T-cell (primary cell): ENCODE data around the gene TBX6. TPM values are rescaled to one million over a fixed set of nuclear protein-coding genes. Genes with fewer than 3 reads are reported as not detected.

Source experiments
- ATAC-seq, 4 experiments: fragments of 200-7000 bp in 3 of 4; fragments of 150-1000 bp in 1 of 4; cut with Tn5 transposase; replicated peaks in 1 of 4; 1 replicate in 3 of 4; 2 replicates in 1 of 4; pipeline ENCODE4 v1.10.0; 2021; ENCODE audit warnings: moderate library complexity in 3 of 4, mild to moderate bottlenecking in 2 of 4, moderate number of reproducible peaks in 1 of 4
- CTCF ChIA-PET, 2 donors: fragments of 300-600 bp; sonication (Branson Sonifier 250); formaldehyde crosslinking; loops; one replicate each; lab custom pipeline; 2022; ENCODE audit warnings: antibody characterized with exemption in 2 of 2; lab: Charles Lee
- POLR2A ChIA-PET, 2 donors: fragments of 300-600 bp; sonication (Branson Sonifier 250); formaldehyde crosslinking; loops; one replicate each; lab custom pipeline; 2022; ENCODE audit warnings: antibody characterized with exemption in 2 of 2; lab: Charles Lee
- DNase-seq, 35 experiments: peaks; one replicate each; pipeline versions ENCODE4 v3.0.0 to v3.0.0-alpha.2; 2013 to 2023
- H3K27ac ChIP-seq: one replicate; pipeline ENCODE4 v1.5.1; 2013; ENCODE audit warnings: low read length
- H3K27me3 ChIP-seq, 2 experiments: replicated peaks in 1 of 2; 1 replicate in 1 of 2; 2 replicates in 1 of 2; pipeline versions ENCODE4 v1.6.1 to v1.7.0; 2013; ENCODE audit warnings: low read length in 1 of 2, mixed read lengths in 1 of 2; ENCODE audit not compliant: control insufficient read depth in 2 of 2, insufficient read depth in 2 of 2; ENCODE audit errors: extremely low read depth in 1 of 2
- H3K36me3 ChIP-seq, 2 donors: 1 replicate in 1 of 2; 2 replicates in 1 of 2; pipeline versions ENCODE4 v1.6.1 to v1.7.0; 2013; ENCODE audit warnings: low read length in 1 of 2; ENCODE audit not compliant: control insufficient read depth in 2 of 2, insufficient read depth in 1 of 2; ENCODE audit errors: extremely low read depth in 1 of 2
- H3K4me1 ChIP-seq, 2 experiments: 1 replicate in 1 of 2; 2 replicates in 1 of 2; pipeline versions ENCODE4 v1.6.1 to v1.7.0; 2013; ENCODE audit warnings: low read length in 2 of 2, mixed read lengths in 1 of 2; ENCODE audit not compliant: insufficient read depth in 2 of 2, control insufficient read depth in 1 of 2; ENCODE audit errors: extremely low read depth in 1 of 2
- H3K4me3 ChIP-seq, 2 donors: 1 replicate in 1 of 2; 2 replicates in 1 of 2; pipeline versions ENCODE4 v1.5.1 to v1.7.0; 2013; ENCODE audit warnings: mild to moderate bottlenecking in 2 of 2, low read length in 1 of 2, moderate library complexity in 1 of 2; ENCODE audit not compliant: control insufficient read depth in 1 of 2; ENCODE audit errors: extremely low read depth in 1 of 2
- H3K9me3 ChIP-seq: 2 replicates; pipeline ENCODE4 v1.7.0; 2013
- H3K27ac Mint-ChIP-seq, 2 donors: one replicate each; pipeline ENCODE4 v1.8.0; 2020 to 2021; ENCODE audit warnings: mild to moderate bottlenecking in 2 of 2, mixed read lengths in 2 of 2
- H3K27me3 Mint-ChIP-seq, 2 donors: one replicate each; pipeline ENCODE4 v1.8.0; 2021 to 2022; ENCODE audit warnings: mixed read lengths in 2 of 2
- H3K36me3 Mint-ChIP-seq: one replicate; pipeline ENCODE4 v1.8.0; 2021; ENCODE audit warnings: mixed read lengths
- H3K4me1 Mint-ChIP-seq, 3 donors: one replicate each; pipeline ENCODE4 v1.8.0; 2020 to 2022; ENCODE audit warnings: mixed read lengths in 3 of 3, mild to moderate bottlenecking in 1 of 3
- H3K4me3 Mint-ChIP-seq, 3 donors: one replicate each; pipeline ENCODE4 v1.8.0; 2020 to 2022; ENCODE audit warnings: mild to moderate bottlenecking in 3 of 3, mixed read lengths in 3 of 3, moderate library complexity in 3 of 3
- H3K9me3 Mint-ChIP-seq, 3 donors: one replicate each; pipeline ENCODE4 v1.8.0; 2020 to 2022; ENCODE audit warnings: mixed read lengths in 3 of 3
- WGBS: methylation state at CpG from one replicate; pipeline ENCODE4 v1.1.5; 2013; ENCODE audit warnings: missing lambda C conversion rate; ENCODE audit not compliant: insufficient coverage; 5-methylcytosine and 5-hydroxymethylcytosine counted together
- total RNA-seq, 35 experiments: library from RNA in 6 of 35; stranded (reverse) in 6 of 35; fragments of 120-200 nt in 1 of 35; gene quantifications; one replicate each; pipeline versions ENCODE4 v1.2.1 to v1.2.4 and lab custom pipeline; 2013 to 2026

TBX6 gene
- total RNA-seq, 5 donors from 2014 or later (not counting 1 experiment from before 2014, with no cell fraction given), result 1.4 to 2.0 (median 1.5) TPM

DNA sequence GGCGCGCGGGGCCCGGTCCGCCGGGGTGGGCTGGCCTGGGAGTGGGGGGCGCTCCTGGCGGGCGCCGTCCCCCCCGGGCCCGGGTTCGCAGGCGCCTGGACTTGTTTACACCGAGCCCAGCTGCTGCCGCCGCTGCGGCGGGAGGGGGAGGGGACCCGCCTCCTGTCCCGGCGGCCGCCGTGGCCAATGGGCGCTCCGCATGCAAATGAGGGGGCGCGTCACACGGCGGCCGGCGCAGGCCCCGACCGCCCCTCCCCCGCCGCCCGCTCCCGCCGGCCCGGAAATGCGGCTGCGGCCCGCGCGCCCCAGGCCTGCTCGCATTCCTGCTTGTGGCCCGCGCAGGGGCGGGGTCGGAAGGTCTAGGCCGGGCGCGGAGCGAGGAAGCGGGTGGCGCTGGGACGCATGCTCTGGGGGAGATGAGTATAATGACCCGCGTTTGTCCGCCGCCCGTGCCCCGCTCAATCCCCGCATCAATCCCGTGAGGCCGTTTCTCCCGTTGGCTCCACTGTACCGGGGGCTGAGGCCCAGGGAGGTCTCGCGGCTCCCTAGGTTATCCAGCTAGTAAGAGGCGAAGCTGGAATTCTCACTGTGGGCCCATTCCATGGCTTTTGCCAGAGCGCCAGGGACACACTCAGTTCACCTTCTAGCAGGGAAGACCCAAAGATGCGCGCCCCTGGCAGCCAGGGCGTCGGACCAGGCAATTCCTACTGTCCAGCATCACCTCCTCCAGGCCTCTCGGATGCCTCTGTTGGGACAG, 4.6 kb upstream of the TBX6 start, which contains the start of gene YPEL3:
YPEL3 (minus strand) TSS at position 109 of the 757 bp plus-strand sequence. CDS start 731 bp downstream, outside the sequence.
- Mint-ChIP-seq H3K4me1 (peaks cover 30 to 34% (median 34%) of the 10 kb centered on the region in 3 donors), H3K9me3 (peaks cover 5 to 20% (median 19%) of the 10 kb centered on the region in 3 donors), H3K27me3 (no peaks in the 10 kb centered on the region), H3K36me3 (peaks cover 33% of the 10 kb centered on the region), H3K4me3 (peak within 1 kb of the TSS; percentile 87 to 93 (median 88)), H3K27ac (peak within 1 kb of the TSS; percentile 93 to 95)
- POLR2A ChIA-PET, result no interaction called here
- Histone ChIP-seq H3K4me3 (peak within 1 kb of the TSS; percentile 62 to 79), H3K27ac (peak within 1 kb of the TSS; percentile 88), H3K36me3 (peaks cover 6 to 19% of the 10 kb centered on the region in 2 donors), H3K27me3 (peaks cover 0 to 2% of the 10 kb centered on the region in 2 experiments), H3K4me1 (peaks cover 26 to 53% of the 10 kb centered on the region in 2 experiments), H3K9me3 (peaks cover 3% of the 10 kb centered on the region)
- DNase-seq, result peak; percentile 74 to 92 (median 86)
- CTCF ChIA-PET, result interaction anchor here in 1 of 2 donors (0.5 kb wide), 1 partner anchor 806 kb away, joined by 7 read pairs; no protein-coding TSS in a partner anchor
- 11% methylated on average over 74 of the region's 77 CpGs for whole genome bisulfite sequencing
- peak; percentile 69 to 76 (median 72) for ATAC-seq

DNA sequence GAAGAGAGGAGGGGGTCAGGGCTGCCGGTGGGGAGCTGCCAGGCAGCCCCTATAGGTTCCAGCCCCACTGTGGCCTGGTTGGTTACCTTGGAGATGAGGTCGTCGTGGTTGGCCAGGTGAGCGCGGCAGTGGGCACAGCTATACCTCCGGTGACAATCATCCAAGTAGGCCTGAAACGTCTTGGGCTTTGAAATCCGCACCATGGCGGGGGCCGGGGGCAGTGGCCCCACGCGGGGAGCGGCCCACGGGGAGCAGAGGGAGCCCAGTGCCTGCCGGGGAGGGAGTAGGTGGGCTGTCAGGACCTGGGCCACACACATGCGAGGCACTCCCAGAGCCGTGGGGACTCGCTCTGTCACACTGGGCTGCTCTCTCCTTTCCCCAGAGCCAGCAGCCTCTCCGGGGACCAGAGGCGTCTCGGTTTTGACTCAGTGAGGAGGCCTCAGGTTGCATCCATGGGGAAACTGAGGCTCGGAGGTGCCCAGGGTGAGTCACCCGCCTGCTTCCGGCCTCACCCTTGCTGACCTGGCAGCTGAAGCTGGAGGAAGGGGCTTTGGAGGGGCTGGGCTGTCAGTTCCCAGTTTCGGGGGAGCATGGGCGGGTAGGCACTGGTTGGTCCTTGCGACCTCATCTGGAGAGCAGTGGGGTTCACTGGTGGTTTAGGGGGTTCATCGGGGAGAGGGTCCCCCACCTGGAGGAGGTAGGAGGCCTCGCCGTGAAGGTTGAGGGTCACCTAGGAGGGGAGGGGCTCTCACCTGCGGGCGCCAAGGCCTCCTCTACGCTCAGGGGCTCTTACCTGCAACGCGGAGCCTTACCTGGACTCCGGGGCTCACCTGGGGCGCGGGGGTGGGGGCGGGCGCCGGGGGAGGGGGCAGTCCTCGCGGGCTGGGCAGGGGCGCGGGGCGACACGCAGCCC, 3.7 kb upstream of the TBX6 start:
- 9% methylated on average over 26 of the region's 47 CpGs for WGBS
- peak in 5 of 35 experiments; percentile 16 to 39 (median 25) for DNase-seq

DNA sequence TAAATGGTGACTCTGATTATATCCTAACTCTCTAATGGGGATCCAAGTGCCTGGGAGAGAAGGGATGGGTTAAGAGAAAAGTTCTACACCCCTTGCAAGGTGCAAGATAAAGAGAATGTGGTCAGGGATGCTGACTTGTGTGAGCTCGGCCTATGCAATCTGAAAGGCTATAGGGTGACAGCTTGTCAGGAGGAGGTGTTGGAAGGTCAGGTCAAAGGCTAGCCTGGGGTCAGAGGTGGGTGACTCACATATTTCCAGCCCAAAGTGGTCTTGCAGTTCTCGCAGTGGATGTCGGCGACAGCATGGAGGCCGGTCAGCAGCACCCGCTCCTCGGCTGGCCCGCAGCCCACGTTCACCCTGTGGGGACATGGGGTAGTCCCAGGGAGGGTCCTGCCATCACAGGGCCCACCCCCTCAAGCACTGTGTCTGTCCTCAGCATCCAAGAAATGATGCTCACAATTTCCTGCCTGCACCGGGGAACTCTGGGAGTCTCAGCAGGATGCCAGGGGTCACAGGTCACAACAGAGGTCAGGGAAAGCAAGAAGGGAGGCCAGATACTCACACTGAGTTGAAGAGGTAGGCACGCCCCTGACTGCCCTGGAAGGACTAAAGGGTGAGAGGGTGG, 2.9 kb upstream of the TBX6 start:
- Histone ChIP-seq H3K27ac (peak overlapping the region; percentile 50), H3K4me3 (peak overlapping the region; percentile 62 to 79), H3K27me3 (peaks cover 0 to 2% of the 10 kb centered on the region in 2 experiments), H3K36me3 (peaks cover 6 to 19% of the 10 kb centered on the region in 2 donors), H3K9me3 (no peaks in the 10 kb centered on the region), H3K4me1 (peaks cover 38 to 68% of the 10 kb centered on the region in 2 experiments)
- WGBS, result 56% methylated on average over 3 of the region's 11 CpGs
- peaks cover 5 to 20% (median 19%) of the 10 kb centered on the region in 3 donors for H3K9me3 Mint-ChIP-seq
- peak overlapping the region; percentile 93 to 95 for H3K27ac Mint-ChIP-seq
- H3K4me1 Mint-ChIP-seq, result peaks cover 39 to 44% (median 43%) of the 10 kb centered on the region in 3 donors
- peak overlapping the region; percentile 87 to 93 (median 88) for H3K4me3 Mint-ChIP-seq
- DNase-seq, result no peak
- CTCF ChIA-PET, result interaction anchor here in 1 of 2 donors (0.5 kb wide), 1 partner anchor 86 kb away, joined by 5 read pairs; no protein-coding TSS in a partner anchor
- no peak for ATAC-seq
- H3K27me3 Mint-ChIP-seq, result no peaks in the 10 kb centered on the region
- H3K36me3 Mint-ChIP-seq, result peaks cover 33% of the 10 kb centered on the region
- POLR2A ChIA-PET, result interaction anchor here in 1 of 2 donors (0.7 kb wide), 2 partner anchors 90 to 1101 kb away, joined by 3 to 5 read pairs; no protein-coding TSS in a partner anchor

More for the DNA sequence above, 3.7 kb upstream of the TBX6 start:
- peaks cover 33% of the 10 kb centered on the region for H3K36me3 Mint-ChIP-seq
- CTCF ChIA-PET, result interaction anchor here in 1 of 2 donors (0.5 kb wide), 1 partner anchor 85 kb away, joined by 5 read pairs; no protein-coding TSS in a partner anchor
- POLR2A ChIA-PET, result no interaction called here
- H3K27ac ChIP-seq, result peak overlapping the region; percentile 50
- peaks cover 6 to 19% of the 10 kb centered on the region in 2 donors for H3K36me3 ChIP-seq
- no peaks in the 10 kb centered on the region for H3K27me3 Mint-ChIP-seq
- H3K4me3 Mint-ChIP-seq, result peak overlapping the region; percentile 87 to 93 (median 88)
- peak in 3 of 4 experiments; percentile 8 to 9 (median 9) for ATAC-seq
- peaks cover 0 to 2% of the 10 kb centered on the region in 2 experiments for H3K27me3 ChIP-seq
- H3K27ac Mint-ChIP-seq, result peak overlapping the region; percentile 93 to 95
- H3K9me3 Mint-ChIP-seq, result peaks cover 5 to 20% (median 19%) of the 10 kb centered on the region in 3 donors
- peaks cover 31 to 36% (median 36%) of the 10 kb centered on the region in 3 donors for H3K4me1 Mint-ChIP-seq
- H3K4me1 ChIP-seq, result peaks cover 31 to 62% of the 10 kb centered on the region in 2 experiments
- H3K4me3 ChIP-seq, result peak overlapping the region; percentile 62 to 79
- H3K9me3 ChIP-seq, result peaks cover 3% of the 10 kb centered on the region

DNA sequence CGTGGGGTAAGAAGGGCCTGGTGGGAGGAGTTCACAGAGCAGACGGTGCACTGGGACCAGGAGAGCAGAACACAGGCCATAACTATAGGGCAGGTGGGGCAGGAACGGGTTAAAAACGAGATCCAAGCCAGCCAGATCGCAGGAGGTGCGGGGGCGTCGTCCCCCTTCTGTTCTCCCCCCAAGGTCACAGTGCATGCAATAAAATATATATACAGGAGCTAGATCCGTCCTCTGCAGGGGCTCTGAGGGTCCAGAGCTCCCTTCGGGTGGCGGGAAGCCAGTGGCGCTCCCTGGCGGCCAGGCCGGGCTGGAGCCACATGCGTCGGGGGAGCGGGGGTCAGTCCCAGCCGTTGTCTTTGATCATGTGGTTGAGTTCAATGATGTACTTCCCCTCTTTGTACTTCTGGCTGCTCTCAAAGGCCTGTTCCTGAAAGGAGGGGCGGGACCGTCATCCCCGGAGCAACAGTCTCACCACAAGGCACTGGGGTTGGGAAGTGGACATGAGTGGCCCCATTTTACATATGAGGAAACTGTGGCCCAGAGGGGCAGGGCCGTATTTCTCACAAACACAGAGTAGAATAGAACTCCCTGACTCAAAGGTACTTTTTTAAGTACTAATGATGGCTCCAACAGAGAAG, 768 bp upstream of the TBX6 start:
- no peaks in the 10 kb centered on the region for H3K27me3 Mint-ChIP-seq
- ChIA-PET CTCF (interaction anchor here in 1 of 2 donors (0.8 to 3.9 kb wide), 10 partner anchors 13 to 337 kb away, joined by 3 to 13 read pairs (median 4); partner anchors contain the start of genes ALDOA, DCTPP1 and PPP4C), POLR2A (interaction anchor here (1.0 kb wide), 2 partner anchors 16 to 91 kb away, joined by 3 read pairs; partner anchors contain the start of genes CORO1A (in 1 of the 2) and PPP4C (in 1 of the 2))
- peaks cover under 1 to 8% (median 6%) of the 10 kb centered on the region in 3 donors for H3K9me3 Mint-ChIP-seq
- H3K27ac ChIP-seq, result peak overlapping the region; percentile 74
- peaks cover 0 to 2% of the 10 kb centered on the region in 2 experiments for H3K27me3 ChIP-seq
- no peaks in the 10 kb centered on the region for H3K9me3 ChIP-seq
- peak in 3 of 4 experiments; percentile 1 to 26 (median 3) for ATAC-seq
- H3K36me3 Mint-ChIP-seq, result peaks cover 25% of the 10 kb centered on the region
- DNase-seq, result peak in 34 of 35 experiments; percentile 34 to 80 (median 48)
- 5% methylated on average over 8 of the region's 22 CpGs for WGBS
- H3K4me1 Mint-ChIP-seq, result peaks cover 48 to 58% (median 52%) of the 10 kb centered on the region in 3 donors
- peak overlapping the region; percentile 62 for H3K4me3 ChIP-seq
- peak overlapping the region; percentile 96 for H3K27ac Mint-ChIP-seq
- H3K36me3 ChIP-seq, result peaks cover 6 to 19% of the 10 kb centered on the region in 2 donors
- H3K4me3 Mint-ChIP-seq, result peak overlapping the region; percentile 83 to 93 (median 84)
- peaks cover 38 to 73% of the 10 kb centered on the region in 2 experiments for H3K4me1 ChIP-seq
